Immature natural killer cell (primary cell): Measurements from ENCODE around the gene C20orf204. TPM values are rescaled to one million over a fixed set of nuclear protein-coding genes. Genes with fewer than 3 reads are reported as not detected.

Source experiments
- DNase-seq, 3 donors: peaks; one replicate each; pipeline ENCODE4 v3.0.0; 2022; ENCODE audit warnings: mixed read lengths in 1 of 3
- H3K27ac Mint-ChIP-seq, 6 donors: one replicate each; pipeline ENCODE4 v1.8.0; 2020; ENCODE audit warnings: mixed read lengths in 6 of 6, mild to moderate bottlenecking in 5 of 6, inconsistent platforms in 4 of 6, moderate library complexity in 3 of 6
- H3K27me3 Mint-ChIP-seq, 3 donors: one replicate each; pipeline ENCODE4 v1.8.0; 2020 to 2021; ENCODE audit warnings: low read depth in 3 of 3, mild to moderate bottlenecking in 3 of 3, mixed read lengths in 3 of 3, moderate library complexity in 3 of 3, inconsistent platforms in 1 of 3
- H3K36me3 Mint-ChIP-seq, 3 donors: one replicate each; pipeline ENCODE4 v1.8.0; 2020; ENCODE audit warnings: mixed read lengths in 3 of 3, inconsistent platforms in 2 of 3, mild to moderate bottlenecking in 2 of 3
- H3K4me1 Mint-ChIP-seq, 2 donors: one replicate each; pipeline ENCODE4 v1.8.0; 2020; ENCODE audit warnings: inconsistent platforms in 2 of 2, mild to moderate bottlenecking in 2 of 2, mixed read lengths in 2 of 2, moderate library complexity in 1 of 2
- H3K4me3 Mint-ChIP-seq, 5 donors: one replicate each; pipeline ENCODE4 v1.8.0; 2020; ENCODE audit warnings: mild to moderate bottlenecking in 5 of 5, mixed read lengths in 5 of 5, inconsistent platforms in 3 of 5, moderate library complexity in 3 of 5
- H3K9me3 Mint-ChIP-seq, 6 donors: one replicate each; pipeline ENCODE4 v1.8.0; 2020; ENCODE audit warnings: mild to moderate bottlenecking in 6 of 6, mixed read lengths in 6 of 6, inconsistent platforms in 4 of 6, moderate library complexity in 3 of 6
- polyA plus RNA-seq, 3 donors: library from polyadenylated mRNA; unstranded; fragments of 300-500 nt; fragmentation: Illumina TruSeq; gene quantifications; one replicate each; pipeline ENCODE4 v1.2.3, GENCODE V29; 2021

C20orf204 gene
- polyA plus RNA-seq, 3 donors from 2014 or later = not detected

DNA sequence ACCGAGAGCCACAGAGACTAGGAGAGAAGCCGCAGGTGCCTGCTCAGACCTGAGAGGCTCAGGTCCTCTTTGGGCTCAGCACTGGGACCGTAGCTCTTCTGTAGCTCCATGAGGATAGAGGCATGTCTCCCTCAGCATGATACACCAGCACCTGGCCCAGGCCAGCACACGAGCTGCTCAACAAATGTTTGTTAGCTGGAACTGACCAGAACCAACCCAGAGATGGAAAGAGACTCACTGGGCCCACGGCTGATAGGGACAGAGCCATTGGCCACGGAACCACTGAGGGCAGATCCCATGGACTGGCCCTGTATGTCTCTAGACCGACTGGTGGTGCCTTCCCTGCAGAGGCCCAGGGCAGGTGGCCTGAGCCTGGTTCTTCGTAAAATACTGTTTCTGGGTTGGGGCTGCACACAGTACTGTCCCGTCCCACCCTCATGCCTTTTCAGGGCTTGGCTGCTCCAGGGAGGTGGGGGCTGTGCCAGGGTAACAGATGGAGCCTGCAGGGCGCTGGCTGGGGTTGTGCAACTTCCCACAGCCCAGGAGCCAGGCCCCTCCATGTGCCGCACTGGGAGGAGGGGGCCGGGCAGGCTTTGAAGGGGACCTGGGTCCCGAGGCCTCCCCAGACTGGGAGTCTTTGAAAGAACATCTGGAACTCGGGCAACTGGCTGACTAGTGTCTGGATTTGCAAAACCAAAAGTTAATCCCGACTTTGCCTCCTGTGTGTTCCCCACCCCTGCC lies 5.2 kb downstream of the C20orf204 start:
- Mint-ChIP-seq H3K4me3 (peak overlapping the region in 2 of 5 donors; percentile 29 to 50), H3K27ac (no peak overlapping the region), H3K4me1 (peaks cover 0 to 14% of the 10 kb centered on the region in 2 donors), H3K9me3 (no peaks in the 10 kb centered on the region), H3K27me3 (peaks cover 2 to 17% (median 11%) of the 10 kb centered on the region in 3 donors), H3K36me3 (no peaks in the 10 kb centered on the region)
- no peak for DNase-seq

DNA sequence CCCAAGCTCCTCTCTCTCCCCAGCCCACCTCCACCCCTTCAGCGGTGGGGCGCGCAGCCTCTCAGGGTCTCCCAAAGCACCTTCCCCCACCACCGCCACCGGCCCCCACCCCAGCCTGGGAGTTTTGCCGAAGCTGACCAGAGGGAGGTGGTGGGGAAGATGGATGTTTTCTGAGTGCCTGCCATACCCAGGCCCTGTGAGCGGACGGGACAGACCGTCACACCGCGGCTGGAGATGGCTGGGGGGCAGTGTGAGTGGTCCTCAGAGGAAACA lies 5.7 kb downstream of the C20orf204 start:
- Mint-ChIP-seq H3K27ac (no peak overlapping the region), H3K4me1 (peaks cover 0 to 14% of the 10 kb centered on the region in 2 donors), H3K4me3 (peak overlapping the region in 2 of 5 donors; percentile 29 to 50), H3K27me3 (peaks cover 4 to 17% (median 13%) of the 10 kb centered on the region in 3 donors), H3K36me3 (no peaks in the 10 kb centered on the region), H3K9me3 (no peaks in the 10 kb centered on the region)
- no peak for DNase-seq

DNA sequence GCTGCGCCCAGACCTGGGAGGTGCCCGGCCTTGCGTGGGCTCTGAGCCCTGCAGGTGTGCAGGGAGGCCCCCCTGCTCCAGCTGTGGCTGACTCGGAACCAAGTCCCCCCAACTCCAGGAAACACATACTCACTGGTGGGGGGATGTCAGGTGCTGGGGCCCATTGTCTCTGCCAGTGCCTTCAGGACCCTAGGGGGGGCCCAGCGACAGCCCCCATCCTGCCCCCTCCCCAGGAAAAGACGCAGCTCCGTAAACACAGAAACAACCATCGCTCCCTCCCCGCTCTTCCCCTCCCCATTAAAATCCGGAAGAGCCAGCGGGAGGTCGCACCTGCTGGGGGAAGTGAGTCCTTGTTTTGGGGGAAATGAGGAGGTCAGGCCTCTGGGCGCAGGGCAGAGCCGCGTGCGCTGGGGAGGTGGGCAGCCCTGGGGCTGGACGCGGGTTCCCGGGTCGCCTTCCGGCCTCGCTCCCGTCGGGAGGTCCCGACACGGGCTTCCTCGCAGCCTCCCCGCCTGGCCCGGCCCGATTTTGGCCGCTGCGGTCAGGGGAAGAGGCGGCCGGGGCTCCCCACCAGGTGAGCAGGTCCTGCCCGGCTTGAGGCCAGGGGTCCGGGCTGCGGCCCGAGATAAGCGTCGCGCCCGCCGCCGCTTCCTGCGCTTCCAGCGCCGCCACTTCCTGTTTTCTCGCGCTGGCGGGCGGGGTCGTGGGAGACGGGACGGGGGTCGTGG lies 6.2 kb downstream of the C20orf204 start:
- Mint-ChIP-seq H3K36me3 (no peaks in the 10 kb centered on the region), H3K9me3 (no peaks in the 10 kb centered on the region), H3K4me3 (peak overlapping the region in 3 of 5 donors; percentile 42 to 69 (median 49)), H3K27ac (no peak overlapping the region), H3K27me3 (peaks cover 4 to 17% (median 11%) of the 10 kb centered on the region in 3 donors), H3K4me1 (peaks cover 0 to 14% of the 10 kb centered on the region in 2 donors)
- DNase-seq = no peak

DNA sequence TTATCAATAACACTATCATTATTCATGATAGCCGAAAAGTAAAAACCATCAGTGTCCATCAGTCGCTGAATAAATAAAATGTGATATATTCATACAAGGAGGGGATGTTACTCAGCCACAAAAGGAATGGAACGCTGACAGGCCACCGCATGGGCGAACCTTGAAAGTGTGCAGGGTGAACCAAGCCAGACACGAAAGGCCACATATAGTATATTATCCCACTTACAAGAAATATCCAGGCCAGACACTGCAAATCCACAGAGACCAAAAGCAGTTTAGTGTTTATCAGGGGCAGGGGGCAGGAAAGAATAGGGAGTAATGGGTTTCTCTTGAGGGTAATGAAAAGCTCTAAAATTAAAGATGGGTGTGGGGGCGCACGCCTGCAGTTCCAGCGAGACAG lies 7.8 kb downstream of the C20orf204 start:
- Mint-ChIP-seq H3K4me3 (peak overlapping the region in 1 of 5 donors; percentile 49), H3K4me1 (peaks cover 0 to 10% of the 10 kb centered on the region in 2 donors), H3K36me3 (no peaks in the 10 kb centered on the region), H3K27me3 (peaks cover 4 to 21% (median 11%) of the 10 kb centered on the region in 3 donors), H3K27ac (no peak overlapping the region), H3K9me3 (no peaks in the 10 kb centered on the region)
- no peak for DNase-seq

DNA sequence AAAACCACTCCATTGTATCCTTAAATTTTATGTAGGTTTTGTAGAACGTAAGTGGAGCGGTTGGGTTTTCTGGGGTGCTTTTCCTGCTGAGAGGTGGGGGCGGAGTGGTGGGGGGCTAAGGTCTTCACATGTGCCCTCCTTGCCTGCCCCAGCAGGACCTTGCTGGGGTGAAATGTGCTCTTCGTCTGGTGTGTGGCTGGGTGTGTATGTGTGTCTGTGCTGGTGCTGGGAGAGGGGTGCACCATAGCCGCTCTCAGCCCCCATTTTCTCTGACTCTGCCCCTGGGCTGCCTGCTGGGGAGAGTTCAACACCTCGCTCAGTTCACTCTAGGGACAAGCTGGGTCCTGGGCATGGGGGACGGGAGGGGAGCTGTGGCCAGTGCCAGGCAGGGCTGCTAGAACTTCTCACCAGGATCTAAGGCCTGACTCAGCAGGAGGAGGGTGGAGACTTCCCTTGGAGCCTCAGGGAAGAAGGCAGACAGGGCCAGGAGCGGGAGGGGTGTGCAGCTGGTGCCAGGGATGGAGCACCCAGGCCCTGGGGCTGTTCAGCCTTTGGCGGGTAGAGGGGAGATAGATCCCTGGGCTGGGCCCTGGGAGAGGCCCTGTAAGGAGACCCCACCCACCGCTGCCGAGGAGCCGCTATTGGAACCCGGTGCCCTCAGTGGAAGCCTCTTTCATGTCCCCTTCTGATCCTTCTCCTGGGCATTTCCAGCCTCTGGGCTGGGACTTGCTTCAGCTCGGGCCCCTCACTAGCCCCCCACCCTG lies 8.7 kb downstream of the C20orf204 start:
- H3K4me3 Mint-ChIP-seq = no peak overlapping the region
- H3K4me1 Mint-ChIP-seq = peaks cover 0 to 10% of the 10 kb centered on the region in 2 donors
- no peak overlapping the region for H3K27ac Mint-ChIP-seq
- H3K9me3 Mint-ChIP-seq = no peaks in the 10 kb centered on the region
- H3K36me3 Mint-ChIP-seq = no peaks in the 10 kb centered on the region
- peaks cover 4 to 20% (median 11%) of the 10 kb centered on the region in 3 donors for H3K27me3 Mint-ChIP-seq
- DNase-seq = no peak

DNA sequence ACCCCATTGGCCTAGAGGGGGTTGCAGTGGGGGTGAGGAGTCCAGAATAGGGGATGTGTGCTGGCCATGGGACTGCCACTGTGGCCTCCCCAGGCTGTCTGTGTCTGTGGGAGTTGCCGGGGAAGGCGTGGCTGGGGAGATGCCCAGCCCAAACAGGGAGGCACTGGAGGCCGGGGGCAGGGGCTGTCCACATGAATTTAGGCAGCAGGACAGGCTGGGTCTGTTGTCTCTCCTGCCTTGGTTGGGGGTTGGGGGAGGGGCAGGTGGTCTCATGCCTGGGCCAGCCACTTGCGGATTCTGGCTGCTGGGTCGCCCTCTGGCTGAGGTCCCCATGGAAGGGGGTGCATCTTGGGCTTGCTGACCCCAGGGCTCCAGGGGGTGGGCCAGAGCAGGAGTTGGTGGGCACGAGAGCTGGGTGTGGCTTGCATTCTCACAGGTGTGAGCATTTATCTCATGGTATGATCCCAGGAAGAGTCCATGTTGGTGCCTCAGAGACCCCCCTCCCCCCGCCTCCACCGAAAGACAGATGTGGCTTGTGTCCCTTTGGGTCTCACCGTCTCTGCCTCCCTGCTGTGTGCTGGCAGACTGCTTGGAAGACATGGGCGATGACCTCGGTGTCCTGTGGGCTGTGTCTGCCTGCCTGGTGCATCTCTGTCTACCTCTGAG lies 9.5 kb downstream of the C20orf204 start:
- no peak for DNase-seq
- Mint-ChIP-seq H3K27ac (no peak overlapping the region), H3K4me3 (no peak overlapping the region), H3K9me3 (no peaks in the 10 kb centered on the region), H3K4me1 (peaks cover 0 to 10% of the 10 kb centered on the region in 2 donors), H3K36me3 (no peaks in the 10 kb centered on the region), H3K27me3 (peaks cover 3 to 17% (median 11%) of the 10 kb centered on the region in 3 donors)

DNA sequence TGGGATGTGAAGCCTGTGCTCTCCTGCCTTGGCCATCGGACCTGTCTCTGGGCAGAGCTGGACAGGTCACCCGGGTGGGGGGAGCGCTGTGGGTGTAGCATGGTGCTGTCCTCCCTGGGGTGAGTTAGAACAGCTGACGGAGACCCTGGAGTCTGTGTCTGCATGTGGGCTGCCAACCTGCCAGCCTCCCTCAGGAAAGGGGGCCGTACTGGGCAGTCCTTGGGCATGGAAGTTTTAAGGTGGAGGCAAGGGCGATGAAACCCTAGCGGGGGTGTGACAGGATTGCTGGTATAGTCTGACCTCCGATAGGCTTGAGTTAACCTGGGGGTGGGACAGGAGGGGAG lies 11.0 kb downstream of the C20orf204 start:
- no peaks in the 10 kb centered on the region for H3K36me3 Mint-ChIP-seq
- no peak overlapping the region for H3K4me3 Mint-ChIP-seq
- no peak for DNase-seq
- H3K4me1 Mint-ChIP-seq = peaks cover 0 to 4% of the 10 kb centered on the region in 2 donors
- no peaks in the 10 kb centered on the region for H3K9me3 Mint-ChIP-seq
- no peak overlapping the region for H3K27ac Mint-ChIP-seq
- H3K27me3 Mint-ChIP-seq = peaks cover 5 to 19% (median 12%) of the 10 kb centered on the region in 3 donors

DNA sequence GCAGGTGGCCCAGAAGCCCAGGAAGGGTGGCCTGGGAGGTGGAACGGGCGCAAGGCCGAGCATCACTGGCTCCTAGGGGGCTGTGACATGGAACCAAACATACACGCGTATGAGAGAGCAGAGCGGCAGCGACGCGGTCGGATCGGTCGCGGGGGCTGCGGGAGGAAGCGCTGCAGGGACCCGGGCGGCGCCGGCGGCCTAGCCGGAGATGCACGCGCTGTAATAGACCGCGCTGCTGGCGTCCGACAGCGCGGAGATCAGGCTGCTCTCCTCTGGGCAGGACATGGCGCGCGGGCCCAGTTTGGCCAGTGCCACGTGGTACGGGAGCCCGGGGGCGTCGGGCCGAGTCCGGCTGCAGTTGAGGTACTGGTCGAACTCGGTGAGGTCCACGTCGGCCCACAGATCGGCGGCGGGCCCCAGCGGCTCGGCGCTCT lies 12.0 kb downstream of the C20orf204 start:
- DNase-seq = no peak
- H3K27ac Mint-ChIP-seq = no peak overlapping the region
- H3K27me3 Mint-ChIP-seq = peaks cover 5 to 17% (median 12%) of the 10 kb centered on the region in 3 donors
- no peaks in the 10 kb centered on the region for H3K9me3 Mint-ChIP-seq
- H3K4me1 Mint-ChIP-seq = peaks cover 0 to 2% of the 10 kb centered on the region in 2 donors
- no peak overlapping the region for H3K4me3 Mint-ChIP-seq
- H3K36me3 Mint-ChIP-seq = no peaks in the 10 kb centered on the region

DNA sequence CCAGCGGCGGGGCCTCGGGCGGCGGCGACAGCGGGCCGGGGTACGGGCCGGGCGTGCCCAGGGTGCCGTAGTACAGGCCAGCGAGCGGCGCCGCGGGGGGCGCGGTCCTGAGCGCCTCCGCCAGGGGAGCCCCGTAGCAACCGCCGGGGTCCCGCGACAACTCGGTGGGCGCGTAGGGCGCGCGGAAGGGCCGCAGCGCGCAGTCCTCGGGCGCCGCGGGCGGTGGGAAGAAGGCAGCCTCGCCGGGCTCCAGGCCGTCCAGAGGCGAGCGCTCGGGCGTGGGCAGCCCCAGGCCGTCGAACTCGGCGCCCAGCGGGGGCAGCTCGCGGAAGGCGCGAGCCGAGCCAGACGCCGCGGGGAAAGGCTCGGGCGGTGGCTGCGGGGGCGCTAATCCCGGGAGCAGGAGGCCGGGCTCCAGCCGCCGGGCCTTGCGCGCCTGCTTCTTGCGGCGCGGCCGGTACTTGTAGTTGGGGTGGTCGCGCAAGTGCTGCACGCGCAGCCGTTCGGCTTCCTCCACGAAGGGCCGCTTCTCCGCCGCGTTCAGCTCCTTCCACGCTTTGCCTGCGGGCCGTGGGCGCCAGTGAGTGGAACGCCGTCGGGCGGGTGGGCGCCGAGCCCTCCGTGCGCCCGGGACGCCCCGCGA lies 12.5 kb downstream of the C20orf204 start:
- no peaks in the 10 kb centered on the region for H3K4me1 Mint-ChIP-seq
- no peaks in the 10 kb centered on the region for H3K36me3 Mint-ChIP-seq
- DNase-seq = no peak
- H3K27ac Mint-ChIP-seq = no peak overlapping the region
- no peaks in the 10 kb centered on the region for H3K9me3 Mint-ChIP-seq
- no peak overlapping the region for H3K4me3 Mint-ChIP-seq
- peaks cover 8 to 12% (median 12%) of the 10 kb centered on the region in 3 donors for H3K27me3 Mint-ChIP-seq

DNA sequence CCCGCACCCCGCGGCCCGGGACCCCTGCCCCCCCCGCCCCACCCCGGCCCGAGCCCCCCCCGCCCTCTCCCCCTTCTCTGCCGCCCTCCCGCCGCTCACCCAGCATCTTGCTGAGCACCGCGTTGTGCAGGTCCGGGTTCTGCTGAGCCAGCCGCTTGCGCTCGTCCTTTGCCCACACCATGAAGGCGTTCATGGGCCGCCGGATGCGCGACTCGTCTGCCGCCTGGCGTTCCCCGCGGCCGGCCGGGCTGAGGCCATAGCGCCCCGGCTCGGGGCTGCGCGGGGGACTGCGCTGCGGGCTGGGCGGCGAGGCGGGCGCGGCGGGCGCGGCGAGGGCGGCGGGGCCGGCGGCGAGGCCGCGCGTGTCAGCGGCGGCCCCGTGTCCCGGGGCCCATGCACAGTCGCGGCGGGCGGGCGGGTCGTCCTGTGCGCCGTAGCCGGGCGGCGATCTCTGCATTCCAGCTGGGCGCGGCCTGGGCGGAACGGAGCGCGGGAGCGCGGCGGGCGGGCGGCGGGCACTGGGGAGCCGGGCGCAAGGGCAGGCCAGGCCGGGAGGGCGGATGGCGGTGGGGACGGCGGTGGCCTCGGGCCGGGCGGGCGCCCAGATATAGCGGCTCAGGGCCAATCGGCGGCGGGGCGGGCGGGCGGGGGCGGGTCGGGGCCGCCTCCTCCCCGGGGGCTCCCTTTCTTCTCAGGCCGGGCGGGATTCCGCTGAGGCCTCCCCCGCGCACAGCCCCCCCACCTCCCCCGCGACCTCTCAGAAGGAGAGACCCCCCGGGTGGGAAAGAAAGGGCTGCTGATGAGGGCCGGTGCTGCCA lies 13.3 kb downstream of the C20orf204 start, which contains the start of gene SOX18:
TSS of gene SOX18 (minus strand) at position 580 of the 818 bp plus-strand sequence. CDS start at position 457, 123 bp downstream.
- H3K36me3 Mint-ChIP-seq = no peaks in the 10 kb centered on the region
- peak within 1 kb of the TSS in 1 of 5 donors; percentile 27 for H3K4me3 Mint-ChIP-seq
- H3K27me3 Mint-ChIP-seq = peaks cover 8 to 12% (median 9%) of the 10 kb centered on the region in 3 donors
- no peak within 1 kb of the TSS for H3K27ac Mint-ChIP-seq
- DNase-seq = no peak
- H3K9me3 Mint-ChIP-seq = no peaks in the 10 kb centered on the region
- no peaks in the 10 kb centered on the region for H3K4me1 Mint-ChIP-seq

DNA sequence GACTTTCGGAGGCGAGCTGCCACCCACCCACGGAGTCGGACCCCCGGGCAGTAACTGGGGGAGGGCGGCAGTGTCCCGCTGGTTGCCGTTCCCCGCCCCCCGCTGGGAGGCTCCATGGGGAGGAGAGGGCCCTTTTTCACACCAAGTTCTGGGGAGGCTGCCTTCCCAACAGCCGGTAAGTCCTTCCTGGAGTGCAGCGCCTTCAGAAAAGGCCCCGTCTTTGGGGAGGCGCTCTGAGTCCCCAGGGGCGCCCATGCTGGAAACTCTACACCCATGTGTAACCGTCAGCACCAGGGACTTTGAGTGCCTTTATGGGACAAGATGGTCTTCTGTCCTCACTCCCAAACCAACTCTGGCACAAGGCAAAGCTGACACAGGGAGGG lies 13.9 kb downstream of the C20orf204 start:
- Mint-ChIP-seq H3K27ac (no peak overlapping the region), H3K36me3 (no peaks in the 10 kb centered on the region), H3K27me3 (peaks cover 8 to 12% (median 8%) of the 10 kb centered on the region in 3 donors), H3K4me3 (no peak overlapping the region), H3K9me3 (no peaks in the 10 kb centered on the region), H3K4me1 (no peaks in the 10 kb centered on the region)
- no peak for DNase-seq

DNA sequence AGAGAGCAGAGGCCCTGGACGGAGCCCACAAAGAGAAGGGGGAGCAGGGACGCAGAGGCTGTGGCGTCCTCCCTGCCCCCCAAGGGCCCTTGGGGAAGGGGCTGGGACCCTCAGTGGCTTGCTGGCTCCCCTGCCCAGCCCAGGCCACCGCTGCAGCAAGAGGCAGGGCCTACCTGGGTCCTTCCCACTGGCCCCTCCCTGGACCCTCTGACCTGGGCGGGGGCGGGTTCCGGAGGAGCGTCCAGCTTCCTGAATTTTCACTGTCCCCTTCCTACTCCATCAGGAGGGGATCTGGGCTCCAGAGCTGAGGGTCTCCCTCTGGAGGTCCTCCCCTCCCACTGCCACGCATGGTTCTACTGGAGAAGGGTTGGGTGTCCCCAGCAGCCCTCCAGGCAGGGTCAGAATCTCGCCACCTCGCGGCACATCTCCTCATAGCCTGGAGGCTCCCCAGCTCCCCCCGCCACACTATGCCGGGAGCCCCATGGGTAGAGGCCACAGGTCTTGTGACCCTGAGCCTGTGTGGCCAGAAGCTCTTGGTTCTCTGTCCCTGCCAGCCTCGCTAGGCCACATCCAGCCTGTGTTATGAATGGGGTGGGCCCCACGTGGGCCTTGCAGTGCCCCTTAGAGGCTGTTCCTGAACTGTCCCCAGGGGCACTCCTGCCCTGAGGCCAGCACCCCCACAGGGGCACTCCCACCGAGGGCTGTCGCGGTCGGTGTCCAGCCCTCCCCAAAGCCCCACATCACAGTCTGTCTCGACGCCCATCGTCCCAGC lies 14.5 kb downstream of the C20orf204 start:
- no peak overlapping the region for H3K4me3 Mint-ChIP-seq
- no peaks in the 10 kb centered on the region for H3K36me3 Mint-ChIP-seq
- no peak overlapping the region for H3K27ac Mint-ChIP-seq
- H3K9me3 Mint-ChIP-seq = no peaks in the 10 kb centered on the region
- peaks cover 8 to 12% (median 11%) of the 10 kb centered on the region in 3 donors for H3K27me3 Mint-ChIP-seq
- DNase-seq = no peak
- no peaks in the 10 kb centered on the region for H3K4me1 Mint-ChIP-seq
